Brain microvascular endothelial cell (primary cell): ENCODE results near the gene CALCR.
"Not testable (repeated sequence)": the region's sequence is repeated elsewhere in the genome, so short reads cannot be mapped to it uniquely, and the experiment has no call there.

Experiments
- DNase-seq: peaks from one replicate; pipeline ENCODE4 v3.0.0-alpha.2; 2020
- H3K27ac ChIP-seq: fragments of 250-450 bp; sonication (Bioruptor Pico); 2 replicates; pipeline ENCODE4 v1.5.1; 2020; ENCODE audit warnings: mild to moderate bottlenecking, moderate library complexity
- H3K27me3 ChIP-seq: fragments of 250-450 bp; sonication (Bioruptor Pico); replicated peaks from 2 replicates; pipeline ENCODE4 v1.5.1; 2020; ENCODE audit warnings: mild to moderate bottlenecking
- H3K36me3 ChIP-seq: fragments of 250-450 bp; sonication (Bioruptor Pico); replicated peaks from 2 replicates; pipeline ENCODE4 v1.5.1; 2020; ENCODE audit warnings: mild to moderate bottlenecking
- H3K4me3 ChIP-seq: 2 replicates; pipeline ENCODE4 v1.5.1; 2011; ENCODE audit warnings: low read depth, mild to moderate bottlenecking, control low read depth, low read length, moderate library complexity
- in situ Hi-C: cut with HindIII; loops from 2 replicates; pipeline ENCODE4 v1.10.0; 2017; ENCODE audit warnings: low sequenced_read_pairs, low pct_ligation_motif_present
- TF ChIP-seq, protein P1 (sequence below): IDR thresholded peaks from 2 replicates; pipeline ENCODE4 v1.5.1; 2011; ENCODE audit warnings: low read depth, mild to moderate bottlenecking, moderate library complexity, low read length, control low read depth, inconsistent platforms; ENCODE audit errors: missing control alignments

The CALCR gene

DNA sequence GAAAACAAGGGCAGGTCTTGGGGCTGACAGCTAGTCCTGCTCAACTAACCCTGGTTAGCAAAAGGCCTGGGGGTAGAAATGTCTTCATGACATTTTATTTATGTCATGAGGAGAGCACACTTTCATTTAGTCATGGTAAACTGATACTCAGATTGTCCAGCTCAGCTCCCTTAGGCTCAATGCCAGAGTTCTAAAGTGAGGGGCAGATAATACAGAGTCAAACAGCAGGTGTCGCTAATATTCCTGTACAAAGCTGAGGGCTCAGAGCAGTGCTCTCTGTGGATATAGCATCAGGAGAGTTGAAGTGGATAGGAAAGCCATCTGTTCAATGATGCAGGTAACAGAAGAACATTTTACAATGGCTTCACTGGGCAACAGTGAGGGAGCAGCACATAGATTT lies 26.8 kb upstream of the CALCR start:
- DNase-seq, result no peak
- H3K27ac ChIP-seq, result no peak overlapping the region
- TF ChIP-seq, protein P1, sequence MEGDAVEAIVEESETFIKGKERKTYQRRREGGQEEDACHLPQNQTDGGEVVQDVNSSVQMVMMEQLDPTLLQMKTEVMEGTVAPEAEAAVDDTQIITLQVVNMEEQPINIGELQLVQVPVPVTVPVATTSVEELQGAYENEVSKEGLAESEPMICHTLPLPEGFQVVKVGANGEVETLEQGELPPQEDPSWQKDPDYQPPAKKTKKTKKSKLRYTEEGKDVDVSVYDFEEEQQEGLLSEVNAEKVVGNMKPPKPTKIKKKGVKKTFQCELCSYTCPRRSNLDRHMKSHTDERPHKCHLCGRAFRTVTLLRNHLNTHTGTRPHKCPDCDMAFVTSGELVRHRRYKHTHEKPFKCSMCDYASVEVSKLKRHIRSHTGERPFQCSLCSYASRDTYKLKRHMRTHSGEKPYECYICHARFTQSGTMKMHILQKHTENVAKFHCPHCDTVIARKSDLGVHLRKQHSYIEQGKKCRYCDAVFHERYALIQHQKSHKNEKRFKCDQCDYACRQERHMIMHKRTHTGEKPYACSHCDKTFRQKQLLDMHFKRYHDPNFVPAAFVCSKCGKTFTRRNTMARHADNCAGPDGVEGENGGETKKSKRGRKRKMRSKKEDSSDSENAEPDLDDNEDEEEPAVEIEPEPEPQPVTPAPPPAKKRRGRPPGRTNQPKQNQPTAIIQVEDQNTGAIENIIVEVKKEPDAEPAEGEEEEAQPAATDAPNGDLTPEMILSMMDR, result no peak
- in situ Hi-C loops, result no loop called here
- no peak overlapping the region for H3K4me3 ChIP-seq
- H3K27me3 ChIP-seq, result peaks cover 8% of the 10 kb centered on the region
- no peaks in the 10 kb centered on the region for H3K36me3 ChIP-seq

DNA sequence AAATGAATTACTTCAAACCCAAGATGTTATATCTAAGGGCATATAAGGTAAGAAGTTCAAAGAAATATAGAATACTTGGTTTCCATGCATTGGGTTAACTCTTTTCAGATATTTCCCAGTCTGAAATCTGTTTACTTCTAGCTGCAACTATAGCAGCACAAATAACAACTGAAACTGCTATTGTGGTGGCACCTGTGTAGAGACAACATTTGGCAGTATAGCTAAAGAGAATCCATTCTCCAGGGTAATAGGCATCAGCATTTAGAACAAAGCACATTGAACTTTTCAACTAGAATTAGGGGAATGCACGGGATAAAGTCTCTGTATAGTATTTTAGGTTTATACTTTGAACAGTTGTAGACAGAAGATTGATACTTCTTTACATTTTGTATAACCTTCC lies 19.7 kb upstream of the CALCR start:
- in situ Hi-C loops, result no loop called here
- Histone ChIP-seq H3K36me3 (no peaks in the 10 kb centered on the region), H3K27ac (no peak overlapping the region), H3K27me3 (peaks cover 7% of the 10 kb centered on the region), H3K4me3 (no peak overlapping the region)
- TF ChIP-seq, protein P1, result no peak
- DNase-seq, result no peak

DNA sequence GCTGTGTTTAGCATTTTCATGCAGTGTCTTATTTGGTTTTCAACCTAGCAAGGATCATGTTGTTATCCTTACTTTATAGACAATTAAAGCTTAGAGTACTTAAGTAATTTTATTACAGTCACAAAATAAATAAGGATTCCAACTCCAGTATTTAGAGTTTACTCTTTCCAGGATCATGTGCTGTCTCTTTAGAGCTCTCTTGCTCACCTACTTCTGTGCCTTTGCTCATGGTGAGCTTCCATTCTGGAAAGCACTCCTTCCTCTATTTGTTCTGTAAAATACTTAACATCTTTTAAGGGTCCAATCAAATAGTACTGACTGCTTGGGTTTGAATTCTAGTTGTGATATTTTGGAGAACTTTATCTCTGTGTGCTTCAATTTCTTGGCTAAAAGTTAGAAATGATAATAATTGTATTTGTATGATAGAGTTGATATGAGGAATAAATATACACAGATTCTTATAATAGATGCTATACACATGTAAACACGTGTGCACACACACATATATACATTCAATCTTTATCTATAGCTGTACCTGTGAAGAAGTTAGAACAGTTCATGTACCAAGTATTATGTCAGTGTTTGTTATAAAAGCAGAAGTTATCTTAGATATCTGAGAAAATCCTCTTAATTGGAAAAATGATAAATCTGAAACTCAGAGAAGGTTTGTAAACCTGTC lies 18.2 kb upstream of the CALCR start:
- in situ Hi-C loops, result no loop called here
- no peaks in the 10 kb centered on the region for H3K36me3 ChIP-seq
- H3K27me3 ChIP-seq, result peaks cover 7% of the 10 kb centered on the region
- no peak overlapping the region for H3K27ac ChIP-seq
- no peak overlapping the region for H3K4me3 ChIP-seq
- DNase-seq, result no peak
- TF ChIP-seq, protein P1, result no peak

DNA sequence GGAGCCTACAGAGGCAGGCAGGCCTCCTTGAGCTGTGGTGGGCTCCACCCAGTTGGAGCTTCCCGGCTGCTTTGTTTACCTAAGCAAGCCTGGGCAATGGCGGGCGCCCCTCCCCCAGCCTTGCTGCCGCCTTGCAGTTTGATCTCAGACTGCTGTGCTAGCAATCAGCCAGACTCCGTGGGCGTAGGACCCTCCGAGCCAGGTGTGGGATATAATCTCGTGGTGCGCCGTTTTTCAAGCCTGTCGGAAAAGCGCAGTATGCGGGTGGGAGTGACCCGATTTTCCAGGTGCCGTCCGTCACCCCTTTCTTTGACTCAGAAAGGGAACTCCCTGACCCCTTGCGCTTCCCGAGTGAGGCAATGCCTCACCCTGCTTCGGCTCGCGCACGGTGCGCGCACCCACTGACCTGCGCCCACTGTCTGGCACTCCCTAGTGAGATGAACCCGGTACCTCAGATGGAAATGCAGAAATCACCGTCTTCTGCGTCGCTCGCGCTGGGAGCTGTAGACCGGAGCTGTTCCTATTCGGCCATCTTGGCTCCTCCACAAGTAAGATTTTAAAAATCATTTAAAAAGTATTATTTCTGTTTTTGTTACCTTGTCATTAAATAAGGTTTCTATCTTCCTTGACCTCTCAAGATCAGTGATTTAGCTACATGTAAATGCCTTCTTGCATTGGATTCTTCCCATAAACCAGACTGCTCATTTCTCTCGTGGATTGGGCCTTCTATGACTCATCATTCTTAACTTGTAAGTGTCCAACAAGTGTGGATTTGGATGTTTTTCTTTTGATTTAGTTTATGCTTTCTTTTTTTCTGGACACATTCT lies 16.9 kb upstream of the CALCR start:
- in situ Hi-C loops, H3K27me3 ChIP-seq, H3K4me3 ChIP-seq, H3K36me3 ChIP-seq, DNase-seq, H3K27ac ChIP-seq: not testable (repeated sequence)

DNA sequence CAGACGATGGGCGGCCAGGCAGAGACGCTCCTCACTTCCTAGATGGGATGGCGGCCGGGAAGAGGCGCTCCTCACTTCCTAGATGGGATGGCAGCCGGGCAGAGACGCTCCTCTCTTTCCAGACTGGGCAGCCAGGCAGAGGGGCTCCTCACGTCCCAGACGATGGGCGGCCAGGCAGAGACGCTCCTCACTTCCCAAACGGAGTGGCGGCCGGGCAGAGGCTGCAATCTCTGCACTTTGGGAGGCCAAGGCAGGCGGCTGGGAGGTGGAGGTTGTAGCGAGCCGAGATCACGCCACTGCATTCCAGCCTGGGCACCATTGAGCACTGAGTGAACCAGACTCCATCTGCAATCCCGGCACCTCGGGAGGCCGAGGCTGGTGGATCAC lies 11.9 kb upstream of the CALCR start:
- H3K4me3 ChIP-seq, H3K27me3 ChIP-seq, in situ Hi-C loops, DNase-seq, H3K27ac ChIP-seq, H3K36me3 ChIP-seq: not testable (repeated sequence)

DNA sequence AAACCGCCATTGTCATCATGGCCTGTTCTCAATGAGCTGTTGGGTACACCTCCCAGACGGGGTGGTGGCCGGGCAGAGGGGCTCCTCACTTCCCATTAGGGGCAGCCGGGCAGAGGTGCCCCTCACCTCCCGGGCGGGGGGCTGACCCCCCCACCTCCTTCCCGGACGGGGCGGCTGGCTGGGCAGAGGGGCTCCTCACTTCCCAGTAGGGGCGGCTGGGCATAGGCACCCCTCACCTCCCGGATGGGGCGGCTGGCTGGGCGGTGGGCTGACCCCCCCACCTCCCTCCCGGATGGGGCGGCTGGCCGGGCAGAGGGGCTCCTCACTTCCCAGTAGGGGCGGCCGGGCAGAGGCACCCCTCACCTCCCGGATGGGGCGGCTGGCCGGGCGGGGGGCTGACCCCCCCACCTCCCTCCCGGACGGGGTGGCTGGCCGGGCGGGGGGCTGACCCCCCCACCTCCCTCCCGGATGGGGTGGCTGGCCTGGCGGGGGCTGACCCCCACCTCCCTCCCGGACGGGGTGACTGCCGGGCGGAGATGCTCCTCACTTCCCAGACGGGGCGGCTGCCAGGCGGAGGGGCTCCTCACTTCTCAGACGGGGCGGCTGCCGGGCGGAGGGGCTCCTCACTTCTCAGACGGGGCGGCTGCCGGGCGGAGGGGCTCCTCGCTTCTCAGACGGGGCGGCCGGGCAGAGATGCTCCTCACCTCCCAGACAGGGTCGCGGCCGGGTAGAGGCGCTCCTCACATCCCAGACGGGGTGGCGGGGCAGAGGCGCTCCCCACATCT lies 11.4 kb upstream of the CALCR start:
- in situ Hi-C loops, H3K36me3 ChIP-seq, H3K27me3 ChIP-seq, H3K4me3 ChIP-seq, H3K27ac ChIP-seq, DNase-seq: not testable (repeated sequence)

DNA sequence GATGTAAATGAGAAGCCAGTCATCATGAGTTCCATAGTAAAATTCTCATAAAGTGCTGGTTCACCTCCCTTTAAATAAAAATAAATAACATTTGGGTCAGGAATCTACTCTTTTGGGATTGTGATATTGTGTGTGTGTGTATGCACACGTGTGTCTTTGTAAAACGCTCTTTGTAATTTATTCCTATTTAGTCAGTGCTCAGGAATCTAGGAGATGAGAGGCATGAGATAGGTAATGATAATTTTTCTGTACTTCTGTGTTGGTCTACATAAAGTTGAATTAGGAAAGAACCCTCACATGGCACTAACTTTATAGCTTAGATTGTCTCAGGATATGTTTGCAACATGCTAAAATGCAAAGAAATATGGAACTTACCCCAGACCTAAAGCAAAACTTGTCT lies 4.9 kb upstream of the CALCR start:
- TF ChIP-seq, protein P1, result no peak
- no peaks in the 10 kb centered on the region for H3K36me3 ChIP-seq
- H3K27ac ChIP-seq, result no peak overlapping the region
- H3K4me3 ChIP-seq, result no peak overlapping the region
- DNase-seq, result no peak
- in situ Hi-C loops, result no loop called here
- H3K27me3 ChIP-seq, result peaks cover 42% of the 10 kb centered on the region
